Measurements from ENCODE around the gene OTOG. TPM values are rescaled to one million over a fixed set of nuclear protein-coding genes. Genes with fewer than 3 reads are reported as not detected.

The OTOG gene
- total RNA-seq, 2 experiments from 2014 or later = not detected

GRCh38 chr11:17591293-17591692 is 44.2 kb downstream of the OTOG start:
- POLR2A ChIA-PET = no interaction called here
- DNase-seq (no peak), ATAC-seq (no peak)
- Mint-ChIP-seq H3K9me3 (no peaks in the 10 kb centered on the region), H3K4me3 (no peak overlapping the region), H3K27ac (no peak overlapping the region), H3K36me3 (ENCODE audit: low read depth) (no peaks in the 10 kb centered on the region), H3K4me1 (ENCODE audit: low read depth) (no peaks in the 10 kb centered on the region), H3K27me3 (peaks cover 4% of the 10 kb centered on the region)
- no peak for TF ChIP-seq CTCF (IDR thresholded peaks at IDR 0.05)
- CTCF ChIA-PET = interaction anchor here (1.2 kb wide), 1 partner anchor 140 kb away, joined by 4 read pairs; no protein-coding TSS in a partner anchor
- intact Hi-C loops (cut with micrococcal nuclease) = loop anchor here (10.0 kb wide), 1 partner anchor 124 kb away; the partner anchor contains the start of gene MYOD1

GRCh38 chr11:17593466-17594245 is 46.6 kb downstream of the OTOG start:
- intact Hi-C loops (cut with micrococcal nuclease) = loop anchor here (10.0 kb wide), 1 partner anchor 121 kb away; the partner anchor contains the start of gene MYOD1
- Mint-ChIP-seq H3K4me1 (ENCODE audit: low read depth) (no peaks in the 10 kb centered on the region), H3K4me3 (no peak overlapping the region), H3K36me3 (ENCODE audit: low read depth) (no peaks in the 10 kb centered on the region), H3K27ac (no peak overlapping the region), H3K27me3 (peaks cover 3% of the 10 kb centered on the region), H3K9me3 (no peaks in the 10 kb centered on the region)
- TF ChIP-seq CTCF (IDR thresholded peaks at IDR 0.05) = no peak
- no peak for ATAC-seq
- ChIA-PET POLR2A (no interaction called here), CTCF (no interaction called here)
- DNase-seq = no peak

DNA sequence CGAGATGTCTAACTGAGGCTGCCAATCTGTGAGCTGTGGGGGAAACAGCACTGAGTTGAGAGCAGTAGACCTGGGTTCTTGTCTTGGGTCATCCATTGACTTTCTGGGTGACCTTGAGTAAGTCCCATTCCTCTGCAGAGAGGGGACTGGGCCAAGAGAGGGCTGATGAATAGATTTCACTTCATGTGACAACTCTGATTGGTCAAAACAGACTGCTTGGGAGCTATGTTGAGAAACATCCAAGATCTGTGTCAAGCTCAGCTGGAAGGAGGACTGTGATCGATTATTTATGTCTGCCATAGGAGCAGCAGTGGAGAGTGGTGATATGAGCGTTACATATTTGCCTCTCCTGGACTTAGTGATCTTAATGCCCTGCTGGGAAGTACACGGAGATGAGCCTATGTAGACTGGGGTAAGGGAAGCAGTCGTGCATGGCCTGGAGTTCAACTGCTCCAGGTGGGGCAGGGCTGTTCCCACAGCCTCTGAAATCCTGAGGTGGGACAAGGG is 47.7 kb downstream of the OTOG start:
- no peak for TF ChIP-seq CTCF (IDR thresholded peaks at IDR 0.05)
- intact Hi-C loops (cut with micrococcal nuclease) = loop anchor here (5.0 to 10.0 kb wide), 2 partner anchors 120 to 138 kb away; partner anchors contain the start of genes KCNC1 and MYOD1
- Mint-ChIP-seq H3K27ac (no peak overlapping the region), H3K4me3 (no peak overlapping the region), H3K27me3 (peaks cover 3% of the 10 kb centered on the region), H3K4me1 (ENCODE audit: low read depth) (no peaks in the 10 kb centered on the region), H3K36me3 (ENCODE audit: low read depth) (no peaks in the 10 kb centered on the region), H3K9me3 (no peaks in the 10 kb centered on the region)
- POLR2A ChIA-PET = interaction anchor here (1.4 kb wide), 1 partner anchor 11 kb away, joined by 3 read pairs; no protein-coding TSS in a partner anchor
- CTCF ChIA-PET = no interaction called here
- ATAC-seq (no peak), DNase-seq (no peak)

DNA sequence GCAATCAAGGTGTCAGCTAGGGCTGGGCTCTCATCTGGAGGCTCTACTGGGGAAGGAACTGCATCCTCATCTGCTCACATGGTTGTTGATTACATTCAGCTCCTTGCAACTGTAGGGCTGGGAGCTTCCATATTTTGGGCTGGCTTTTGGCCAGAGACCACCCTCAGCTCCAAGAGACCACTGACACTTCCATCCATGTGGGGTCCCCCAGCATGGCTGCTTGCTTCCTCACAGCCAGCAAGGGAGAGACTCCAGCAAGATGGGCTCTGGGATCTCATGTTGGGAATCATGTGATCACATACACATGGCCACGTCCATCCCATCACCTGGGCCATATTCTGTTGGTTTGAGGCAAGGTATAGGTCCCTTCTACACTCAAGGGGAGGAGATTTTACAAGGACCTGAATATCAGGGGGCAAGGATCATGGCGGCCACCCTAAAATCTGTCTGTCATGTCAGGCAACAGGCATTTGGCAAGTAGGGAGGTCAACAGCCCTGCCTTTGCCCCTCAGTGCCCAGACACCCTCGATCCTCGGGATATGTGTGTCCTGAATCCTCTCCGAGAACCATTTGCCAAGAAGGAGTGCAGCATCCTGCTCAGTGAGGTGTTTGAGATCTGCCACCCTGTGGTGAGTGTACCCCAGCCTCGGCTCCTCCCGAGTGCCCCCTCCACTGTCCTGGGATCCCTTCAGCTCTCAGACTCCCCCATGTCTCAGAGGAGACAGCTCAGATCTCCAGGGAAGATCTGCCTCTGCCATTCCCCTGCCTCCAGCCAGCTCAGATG is 48.7 kb downstream of the OTOG start:
- peaks cover under 1% of the 10 kb centered on the region for H3K4me1 Mint-ChIP-seq (ENCODE audit: low read depth)
- ATAC-seq = no peak
- no peak overlapping the region for H3K27ac Mint-ChIP-seq
- H3K36me3 Mint-ChIP-seq (ENCODE audit: low read depth) = no peaks in the 10 kb centered on the region
- POLR2A ChIA-PET = interaction anchor here (1.4 kb wide), 1 partner anchor 12 kb away, joined by 3 read pairs; no protein-coding TSS in a partner anchor
- DNase-seq = no peak
- intact Hi-C loops (cut with micrococcal nuclease) = loop anchor here (5.0 to 10.0 kb wide), 2 partner anchors 119 to 137 kb away; partner anchors contain the start of genes KCNC1 and MYOD1
- H3K4me3 Mint-ChIP-seq = no peak overlapping the region
- CTCF ChIA-PET = interaction anchor here (0.9 to 1.2 kb wide), 2 partner anchors 211 to 383 kb away, joined by 3 read pairs; no protein-coding TSS in a partner anchor
- no peaks in the 10 kb centered on the region for H3K9me3 Mint-ChIP-seq
- peaks cover 3% of the 10 kb centered on the region for H3K27me3 Mint-ChIP-seq
- TF ChIP-seq CTCF (IDR thresholded peaks at IDR 0.05) = no peak
